ENCODE data around the gene DNAJB2.

DNAJB2 gene

GRCh38 chr2:219292616-219293015 lies 13.4 kb downstream of the DNAJB2 start:
- H3K4me3 ChIP-seq (ENCODE audit: low read depth, low read length) = no peak overlapping the region
- H3K36me3 ChIP-seq (ENCODE audit: insufficient read depth, low read length) = no peaks in the 10 kb centered on the region
- H3K79me2 ChIP-seq (ENCODE audit: control insufficient read depth, insufficient read depth, low read length, unreplicated experiment) = no peaks in the 10 kb centered on the region
- H2AFZ ChIP-seq (ENCODE audit: low read length, unreplicated experiment) = no peak overlapping the region
- H3K4me1 ChIP-seq (ENCODE audit: control insufficient read depth, insufficient read depth, low read length, unreplicated experiment) = peaks cover 11% of the 10 kb centered on the region
- no peaks in the 10 kb centered on the region for H3K27me3 ChIP-seq (ENCODE audit: insufficient read depth, low read length)
- H3K27ac ChIP-seq (ENCODE audit: low read depth, low read length) = no peak overlapping the region

- Histone ChIP-seq H3K27ac (ENCODE audit: low read depth, low read length) (no peak overlapping the region), H2AFZ (ENCODE audit: low read length, unreplicated experiment) (no peak overlapping the region), H3K4me1 (ENCODE audit: control insufficient read depth, insufficient read depth, low read length, unreplicated experiment) (peaks cover 11% of the 10 kb centered on the region), H3K4me3 (ENCODE audit: low read depth, low read length) (no peak overlapping the region), H3K27me3 (ENCODE audit: insufficient read depth, low read length) (no peaks in the 10 kb centered on the region), H3K79me2 (ENCODE audit: control insufficient read depth, insufficient read depth, low read length, unreplicated experiment) (no peaks in the 10 kb centered on the region), H3K36me3 (ENCODE audit: insufficient read depth, low read length) (no peaks in the 10 kb centered on the region)
These were observed 14.6 kb downstream of the DNAJB2 start for GRCh38 chr2:219293736-219294231.

- Histone ChIP-seq H3K27me3 (ENCODE audit: insufficient read depth, low read length) (no peaks in the 10 kb centered on the region), H3K36me3 (ENCODE audit: insufficient read depth, low read length) (no peaks in the 10 kb centered on the region), H3K27ac (ENCODE audit: low read depth, low read length) (no peak overlapping the region), H2AFZ (ENCODE audit: low read length, unreplicated experiment) (peak overlapping the region; percentile 76), H3K4me3 (ENCODE audit: low read depth, low read length) (peak overlapping the region; percentile 73), H3K4me1 (ENCODE audit: control insufficient read depth, insufficient read depth, low read length, unreplicated experiment) (peaks cover 7% of the 10 kb centered on the region), H3K79me2 (ENCODE audit: control insufficient read depth, insufficient read depth, low read length, unreplicated experiment) (no peaks in the 10 kb centered on the region)
These were observed 15.5 kb downstream of the DNAJB2 start for GRCh38 chr2:219294356-219295351.

DNA sequence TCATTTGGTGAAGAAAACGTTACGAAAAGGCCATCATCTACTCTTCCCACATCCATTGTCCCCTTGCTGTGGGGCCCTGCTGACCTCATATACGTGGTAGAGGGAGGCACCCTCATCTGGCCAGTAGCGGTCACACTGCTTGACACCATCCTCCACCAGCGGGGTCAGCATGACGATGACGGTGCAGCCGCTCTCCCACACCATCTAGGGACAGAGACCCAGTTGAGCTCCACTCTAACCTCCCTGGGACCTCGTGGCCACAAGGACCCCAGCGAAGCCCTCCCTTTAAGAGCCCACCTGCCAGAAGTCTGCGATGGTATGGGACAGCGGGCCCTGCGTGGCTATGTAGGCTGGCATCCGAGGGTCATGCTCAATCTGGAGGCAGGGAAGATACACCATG lies 17.0 kb downstream of the DNAJB2 start:
- Histone ChIP-seq H3K4me3 (ENCODE audit: low read depth, low read length) (no peak overlapping the region), H3K36me3 (ENCODE audit: insufficient read depth, low read length) (no peaks in the 10 kb centered on the region), H3K27me3 (ENCODE audit: insufficient read depth, low read length) (0 out of 2 replicates have a peak, but pooled peaks cover under 1% of the 10 kb centered on the region), H3K27ac (ENCODE audit: low read depth, low read length) (no peak overlapping the region), H3K79me2 (ENCODE audit: control insufficient read depth, insufficient read depth, low read length, unreplicated experiment) (no peaks in the 10 kb centered on the region), H2AFZ (ENCODE audit: low read length, unreplicated experiment) (no peak overlapping the region), H3K4me1 (ENCODE audit: control insufficient read depth, insufficient read depth, low read length, unreplicated experiment) (no peaks in the 10 kb centered on the region)

DNA sequence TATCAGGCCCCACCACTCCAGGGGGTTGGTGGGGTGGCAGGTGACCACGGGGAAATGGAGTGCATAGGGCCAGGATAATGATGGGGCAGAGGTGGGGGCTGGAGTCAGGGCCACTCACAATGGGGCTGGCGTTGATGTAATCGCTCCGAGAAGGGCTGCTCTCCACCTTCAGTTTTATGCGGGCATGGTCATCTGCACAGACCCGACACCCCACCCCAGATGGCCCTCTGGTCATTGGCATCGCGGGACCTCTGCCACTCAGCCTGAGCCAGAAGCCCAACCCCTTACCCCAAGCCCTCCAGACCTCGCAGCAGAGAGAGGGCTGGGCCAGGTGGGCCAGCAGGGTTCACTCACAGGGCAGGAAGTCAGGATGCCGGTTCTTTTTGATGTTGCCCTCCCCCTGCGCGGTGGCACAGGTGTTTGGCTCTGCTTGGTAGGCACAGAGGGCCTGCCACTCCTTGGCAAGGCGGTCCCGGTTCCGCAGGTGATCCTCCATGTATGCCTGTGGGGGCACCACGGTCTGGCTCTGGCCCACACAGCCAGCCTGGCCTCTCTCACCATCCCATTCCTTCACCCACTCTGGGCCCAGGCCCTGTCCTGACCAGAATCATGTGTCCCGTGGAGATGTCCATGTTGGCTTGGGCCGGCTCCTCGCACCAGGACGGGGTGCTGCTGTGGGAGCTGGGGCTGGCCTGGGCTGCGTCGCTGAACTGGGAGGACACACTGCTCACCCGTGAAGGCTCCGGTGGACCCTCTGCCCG lies 17.6 kb downstream of the DNAJB2 start:
- no peaks in the 10 kb centered on the region for H3K4me1 ChIP-seq (ENCODE audit: control insufficient read depth, insufficient read depth, low read length, unreplicated experiment)
- H3K27ac ChIP-seq (ENCODE audit: low read depth, low read length) = no peak overlapping the region
- no peak overlapping the region for H2AFZ ChIP-seq (ENCODE audit: low read length, unreplicated experiment)
- H3K27me3 ChIP-seq (ENCODE audit: insufficient read depth, low read length) = peaks cover 7% of the 10 kb centered on the region; the same call in 1 of the 2 replicates
- H3K4me3 ChIP-seq (ENCODE audit: low read depth, low read length) = no peak overlapping the region
- H3K36me3 ChIP-seq (ENCODE audit: insufficient read depth, low read length) = no peaks in the 10 kb centered on the region
- H3K79me2 ChIP-seq (ENCODE audit: control insufficient read depth, insufficient read depth, low read length, unreplicated experiment) = no peaks in the 10 kb centered on the region

- Histone ChIP-seq H3K79me2 (ENCODE audit: control insufficient read depth, insufficient read depth, low read length, unreplicated experiment) (no peaks in the 10 kb centered on the region), H3K4me1 (ENCODE audit: control insufficient read depth, insufficient read depth, low read length, unreplicated experiment) (no peaks in the 10 kb centered on the region), H3K36me3 (ENCODE audit: insufficient read depth, low read length) (no peaks in the 10 kb centered on the region), H3K4me3 (ENCODE audit: low read depth, low read length) (no peak overlapping the region), H3K27me3 (ENCODE audit: insufficient read depth, low read length) (peaks cover 14% of the 10 kb centered on the region; the same call in 1 of the 2 replicates), H3K27ac (ENCODE audit: low read depth, low read length) (no peak overlapping the region), H2AFZ (ENCODE audit: low read length, unreplicated experiment) (no peak overlapping the region)
These were observed 18.7 kb downstream of the DNAJB2 start for GRCh38 chr2:219297766-219298456.

DNA sequence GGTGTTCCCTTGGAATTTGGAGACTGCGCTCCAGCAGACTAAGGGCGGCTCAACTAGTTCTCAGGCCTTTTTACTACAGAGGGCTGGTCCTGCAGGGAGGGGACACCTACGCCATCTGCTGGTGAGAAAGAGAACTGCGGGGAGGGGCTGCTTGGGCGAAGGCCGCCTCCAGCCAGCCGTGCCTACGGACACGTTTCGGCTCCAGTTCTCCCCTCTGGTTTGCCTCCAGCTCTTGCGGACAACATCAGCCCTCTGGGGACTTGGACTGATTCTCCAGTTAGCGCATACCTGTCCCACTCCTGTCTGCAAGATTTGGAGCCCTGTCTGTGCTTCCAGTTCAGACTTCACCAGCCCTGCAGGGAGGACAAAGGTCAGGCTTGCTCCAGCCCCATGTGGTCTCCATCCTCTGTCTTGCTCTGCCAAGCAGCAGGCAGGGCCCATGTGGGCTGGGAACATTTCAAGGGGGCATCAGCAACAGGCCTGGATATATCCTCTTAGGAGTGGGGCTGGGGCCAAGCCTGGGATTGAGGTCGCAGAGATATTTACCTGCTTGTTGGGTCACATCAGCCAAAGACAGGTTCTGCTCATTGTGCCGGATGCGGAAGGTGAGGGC lies 19.7 kb downstream of the DNAJB2 start:
- no peak overlapping the region for H3K4me3 ChIP-seq (ENCODE audit: low read depth, low read length)
- H3K27me3 ChIP-seq (ENCODE audit: insufficient read depth, low read length) = peaks cover 19% of the 10 kb centered on the region; the same call in 1 of the 2 replicates
- H3K79me2 ChIP-seq (ENCODE audit: control insufficient read depth, insufficient read depth, low read length, unreplicated experiment) = no peaks in the 10 kb centered on the region
- no peaks in the 10 kb centered on the region for H3K4me1 ChIP-seq (ENCODE audit: control insufficient read depth, insufficient read depth, low read length, unreplicated experiment)
- no peak overlapping the region for H2AFZ ChIP-seq (ENCODE audit: low read length, unreplicated experiment)
- no peaks in the 10 kb centered on the region for H3K36me3 ChIP-seq (ENCODE audit: insufficient read depth, low read length)
- H3K27ac ChIP-seq (ENCODE audit: low read depth, low read length) = no peak overlapping the region

DNA sequence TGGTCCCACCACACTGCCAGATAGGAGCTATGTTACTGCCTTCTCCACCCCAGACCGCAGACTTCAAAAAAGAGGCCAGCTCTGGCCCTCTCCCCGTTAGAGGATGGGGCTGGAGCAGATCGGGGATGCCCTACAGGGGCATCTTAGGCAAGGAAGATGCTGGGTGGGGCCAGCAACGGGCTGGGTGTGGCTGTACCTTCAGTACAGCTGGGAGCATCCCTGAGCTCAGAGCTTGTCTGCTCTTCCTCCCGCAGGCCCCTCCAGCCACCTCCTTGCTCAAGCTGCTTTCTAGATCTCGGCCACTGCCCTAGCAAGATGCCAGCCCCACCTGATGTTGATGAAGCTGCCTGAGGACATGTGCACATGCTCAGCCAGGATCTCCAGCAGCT lies 20.2 kb downstream of the DNAJB2 start:
- no peaks in the 10 kb centered on the region for H3K79me2 ChIP-seq (ENCODE audit: control insufficient read depth, insufficient read depth, low read length, unreplicated experiment)
- no peaks in the 10 kb centered on the region for H3K36me3 ChIP-seq (ENCODE audit: insufficient read depth, low read length)
- H2AFZ ChIP-seq (ENCODE audit: low read length, unreplicated experiment) = no peak overlapping the region
- H3K4me1 ChIP-seq (ENCODE audit: control insufficient read depth, insufficient read depth, low read length, unreplicated experiment) = no peaks in the 10 kb centered on the region
- no peak overlapping the region for H3K27ac ChIP-seq (ENCODE audit: low read depth, low read length)
- peaks cover 22% of the 10 kb centered on the region; the same call in 1 of the 2 replicates for H3K27me3 ChIP-seq (ENCODE audit: insufficient read depth, low read length)
- no peak overlapping the region for H3K4me3 ChIP-seq (ENCODE audit: low read depth, low read length)

GRCh38 chr2:219300022-219300421 lies 20.9 kb downstream of the DNAJB2 start:
- peaks cover 29% of the 10 kb centered on the region for H3K27me3 ChIP-seq (ENCODE audit: insufficient read depth, low read length)
- no peak overlapping the region for H3K4me3 ChIP-seq (ENCODE audit: low read depth, low read length)
- no peak overlapping the region for H2AFZ ChIP-seq (ENCODE audit: low read length, unreplicated experiment)
- H3K36me3 ChIP-seq (ENCODE audit: insufficient read depth, low read length) = no peaks in the 10 kb centered on the region
- H3K27ac ChIP-seq (ENCODE audit: low read depth, low read length) = no peak overlapping the region
- H3K79me2 ChIP-seq (ENCODE audit: control insufficient read depth, insufficient read depth, low read length, unreplicated experiment) = no peaks in the 10 kb centered on the region
- H3K4me1 ChIP-seq (ENCODE audit: control insufficient read depth, insufficient read depth, low read length, unreplicated experiment) = no peaks in the 10 kb centered on the region

All from ACC112 (cell line).